Astrocyte of the spinal cord (primary cell): ENCODE data around the gene GRIK1.

Experiments
- DNase-seq: peaks from one replicate; pipeline ENCODE4 v3.0.0; 2011; ENCODE audit warnings: low read depth, low spot score
- H3K4me3 ChIP-seq: 2 replicates; pipeline ENCODE4 v1.5.1; 2011; ENCODE audit warnings: low read depth, mild to moderate bottlenecking, low read length, moderate library complexity
- in situ Hi-C: cut with HindIII; loops from 2 replicates; pipeline ENCODE4 v1.10.0; 2017; ENCODE audit warnings: low sequenced_read_pairs
- TF ChIP-seq, protein P1 (sequence below): IDR thresholded peaks from 2 replicates; pipeline ENCODE4 v1.5.1; 2012; ENCODE audit warnings: low read depth, mild to moderate bottlenecking, low read length, inconsistent platforms

Gene GRIK1

DNA sequence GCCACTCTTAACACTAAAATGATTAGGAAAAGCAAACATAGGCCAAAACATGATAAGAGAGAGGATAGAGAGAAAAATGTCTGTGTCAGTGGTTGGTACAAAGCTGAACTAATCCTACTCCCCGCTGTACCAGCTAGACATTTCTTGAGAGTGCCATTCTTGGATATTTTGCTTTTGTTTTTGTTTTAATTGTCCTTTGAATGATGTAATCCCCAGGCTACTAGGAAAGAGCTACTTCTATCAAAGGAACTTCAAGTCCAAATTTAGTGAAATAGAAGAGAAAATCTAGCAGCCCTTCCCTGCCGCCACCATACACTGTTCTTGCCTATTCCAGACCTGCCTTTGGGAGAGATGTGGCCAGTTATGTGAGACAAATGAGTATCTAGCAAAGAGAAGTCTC is 269.6 kb downstream of the GRIK1 start:
- in situ Hi-C loops: no loop called here
- no peak overlapping the region for H3K4me3 ChIP-seq
- no peak for DNase-seq
- TF ChIP-seq, protein P1, sequence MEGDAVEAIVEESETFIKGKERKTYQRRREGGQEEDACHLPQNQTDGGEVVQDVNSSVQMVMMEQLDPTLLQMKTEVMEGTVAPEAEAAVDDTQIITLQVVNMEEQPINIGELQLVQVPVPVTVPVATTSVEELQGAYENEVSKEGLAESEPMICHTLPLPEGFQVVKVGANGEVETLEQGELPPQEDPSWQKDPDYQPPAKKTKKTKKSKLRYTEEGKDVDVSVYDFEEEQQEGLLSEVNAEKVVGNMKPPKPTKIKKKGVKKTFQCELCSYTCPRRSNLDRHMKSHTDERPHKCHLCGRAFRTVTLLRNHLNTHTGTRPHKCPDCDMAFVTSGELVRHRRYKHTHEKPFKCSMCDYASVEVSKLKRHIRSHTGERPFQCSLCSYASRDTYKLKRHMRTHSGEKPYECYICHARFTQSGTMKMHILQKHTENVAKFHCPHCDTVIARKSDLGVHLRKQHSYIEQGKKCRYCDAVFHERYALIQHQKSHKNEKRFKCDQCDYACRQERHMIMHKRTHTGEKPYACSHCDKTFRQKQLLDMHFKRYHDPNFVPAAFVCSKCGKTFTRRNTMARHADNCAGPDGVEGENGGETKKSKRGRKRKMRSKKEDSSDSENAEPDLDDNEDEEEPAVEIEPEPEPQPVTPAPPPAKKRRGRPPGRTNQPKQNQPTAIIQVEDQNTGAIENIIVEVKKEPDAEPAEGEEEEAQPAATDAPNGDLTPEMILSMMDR: no peak

DNA sequence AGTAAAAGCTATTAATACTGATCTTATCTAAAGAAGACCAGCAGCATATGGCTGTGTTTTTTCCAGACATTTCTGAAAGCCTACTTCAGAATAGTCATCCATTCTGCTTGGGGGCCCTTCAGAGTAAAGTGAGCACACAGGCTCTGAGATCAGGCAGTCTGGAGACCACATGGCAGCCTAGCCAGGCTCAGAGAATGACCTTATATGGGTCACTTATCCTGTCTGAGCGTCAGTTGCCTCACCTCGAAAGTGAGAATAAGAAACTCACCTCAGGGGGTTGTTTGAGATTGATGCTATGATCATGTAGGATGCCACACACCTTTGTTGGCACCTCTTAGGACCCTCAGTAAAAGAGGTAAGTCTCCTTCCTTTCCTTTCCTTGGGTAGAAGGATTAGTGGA is 270.4 kb downstream of the GRIK1 start:
- H3K4me3 ChIP-seq: no peak overlapping the region
- in situ Hi-C loops: no loop called here
- DNase-seq: no peak
- TF ChIP-seq, protein P1: no peak

DNA sequence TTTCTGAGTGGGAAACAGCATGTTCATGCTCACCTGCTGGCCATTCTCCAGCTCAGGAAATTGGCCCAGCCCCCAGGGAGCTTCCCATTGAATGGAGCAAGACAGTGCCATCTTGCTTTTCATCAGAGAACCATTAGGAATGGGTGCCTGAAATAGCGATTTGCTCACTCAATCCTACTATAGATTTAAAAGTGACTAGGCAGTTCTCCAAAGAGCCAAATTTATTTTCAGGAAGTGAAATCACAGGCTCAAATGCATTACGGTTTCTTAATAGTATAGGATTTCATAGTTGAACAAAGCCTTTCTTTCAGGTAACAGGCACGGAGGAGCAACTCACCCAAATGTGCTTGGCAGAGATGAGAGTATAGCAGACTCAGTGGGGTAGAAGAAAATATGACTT is 272.1 kb downstream of the GRIK1 start:
- in situ Hi-C loops: no loop called here
- no peak overlapping the region for H3K4me3 ChIP-seq
- TF ChIP-seq, protein P1: no peak
- DNase-seq: no peak

DNA sequence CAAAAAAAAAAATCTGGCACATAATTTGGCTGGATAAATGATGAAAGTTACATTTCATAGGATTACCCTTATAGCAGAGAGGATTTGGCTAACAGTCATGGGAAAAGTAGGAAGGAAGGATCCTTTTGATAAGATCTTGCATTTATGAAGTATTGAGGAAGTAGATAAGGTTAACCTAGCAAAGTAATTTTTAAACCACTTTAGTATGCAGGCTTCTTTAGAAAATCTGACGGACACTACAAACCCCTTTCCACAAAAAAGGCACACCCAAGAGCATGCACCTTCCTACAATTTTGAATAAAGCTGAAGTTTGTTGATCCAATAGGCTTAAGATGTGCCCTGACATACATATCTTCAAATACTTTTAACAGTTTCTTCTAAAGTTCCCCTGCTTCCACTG is 275.2 kb downstream of the GRIK1 start:
- in situ Hi-C loops: no loop called here
- no peak overlapping the region for H3K4me3 ChIP-seq
- TF ChIP-seq, protein P1: no peak
- DNase-seq: no peak

- in situ Hi-C loops: no loop called here
- TF ChIP-seq, protein P1: no peak
- no peak for DNase-seq
- H3K4me3 ChIP-seq: no peak overlapping the region
These were observed 277.9 kb downstream of the GRIK1 start for GRCh38 chr21:29661672-29662442.

DNA sequence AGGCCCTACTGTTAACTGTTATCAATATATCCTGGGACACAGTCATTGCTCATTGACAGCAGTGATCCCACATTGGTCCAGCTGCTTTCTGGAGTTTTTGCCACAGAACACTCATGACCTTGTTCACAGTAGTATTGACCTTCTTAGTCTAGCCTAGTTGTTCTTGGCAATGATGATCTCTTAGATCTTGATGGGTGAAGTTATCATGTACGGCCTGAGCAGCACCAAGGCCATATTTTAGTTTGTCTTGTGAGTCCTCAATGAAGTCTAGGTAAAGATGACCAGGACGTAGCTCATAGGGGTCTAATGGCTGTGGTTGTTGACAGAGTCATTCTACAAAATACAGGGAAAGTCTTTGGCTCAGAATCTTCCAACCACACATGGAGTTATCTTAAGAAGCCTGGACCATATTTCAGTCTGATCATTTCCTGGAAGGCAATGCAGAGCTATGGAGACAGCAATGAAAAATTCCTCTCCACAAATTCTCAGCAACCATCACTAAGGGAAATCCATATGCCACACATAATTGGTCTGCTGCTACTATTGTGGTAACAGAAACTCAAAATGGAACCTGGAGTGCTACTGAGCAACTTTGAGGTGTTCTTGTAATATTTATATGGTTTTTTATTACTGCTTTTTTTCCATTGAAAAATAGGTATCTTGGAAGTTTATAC is 279.6 kb downstream of the GRIK1 start:
- H3K4me3 ChIP-seq: no peak overlapping the region
- in situ Hi-C loops: no loop called here
- TF ChIP-seq, protein P1: no peak
- DNase-seq: no peak
